HepG2 (cell line): ENCODE measurements around the gene CACNA1D. TPM values are rescaled to one million over a fixed set of nuclear protein-coding genes. Genes with fewer than 3 reads are reported as not detected.

Experiments used
- ATM ChIP-seq: fragments of 450-650 bp; IDR thresholded peaks from 2 replicates; pipeline ENCODE4 v1.7.1; 2017; ENCODE audit warnings: mild to moderate bottlenecking, borderline replicate concordance
- BRCA1 ChIP-seq: sonication (generic); formaldehyde crosslinking; IDR thresholded peaks from 2 replicates; pipeline ENCODE4 v1.4.0; 2020; ENCODE audit warnings: missing genetic modification reagents
- HNRNPH1 ChIP-seq: fragments of 200-400 bp; formaldehyde crosslinking; optimal IDR thresholded peaks from 2 replicates; pipeline ENCODE3; 2017; ENCODE audit warnings: mild to moderate bottlenecking, low read depth, low read length
- HNRNPL ChIP-seq: fragments of 200-400 bp; formaldehyde crosslinking; IDR thresholded peaks from 2 replicates; pipeline ENCODE4 v1.6.1; 2017; ENCODE audit warnings: mild to moderate bottlenecking, low read depth, low read length
- KDM2A ChIP-seq: sonication (generic); formaldehyde crosslinking; IDR thresholded peaks from 2 replicates; pipeline ENCODE4 v1.4.0; 2020; ENCODE audit warnings: low read depth, missing genetic modification reagents, borderline replicate concordance
- NCOR1 ChIP-seq: fragments of 200-600 bp; sonication (generic); IDR thresholded peaks from 2 replicates; pipeline ENCODE4 v1.7.0; 2017; ENCODE audit warnings: antibody characterized with exemption, low read length, borderline replicate concordance
- PLRG1 ChIP-seq: fragments of 450-650 bp; conservative IDR thresholded peaks from 2 replicates; pipeline ENCODE4 v1.6.1; 2016
- RERE ChIP-seq: IDR thresholded peaks from 2 replicates; pipeline ENCODE4 v1.6.1; 2016; ENCODE audit warnings: low read depth, missing genetic modification reagents, missing compliant biosample characterization
- RXRA ChIP-seq: sonication (generic); formaldehyde crosslinking; IDR thresholded peaks from 2 replicates; pipeline ENCODE4 v1.5.1; 2020; ENCODE audit warnings: missing genetic modification reagents
- ZFY ChIP-seq: sonication (generic); formaldehyde crosslinking; IDR thresholded peaks from 2 replicates; pipeline ENCODE4 v1.4.0; 2020; ENCODE audit warnings: missing genetic modification reagents
- ZNF329 ChIP-seq: sonication (generic); formaldehyde crosslinking; IDR thresholded peaks from 2 replicates; pipeline ENCODE4 v1.9.0; 2021; ENCODE audit warnings: low read depth, mild to moderate bottlenecking, missing genetic modification reagents
- ZNF33A ChIP-seq: sonication (generic); formaldehyde crosslinking; IDR thresholded peaks from 2 replicates; pipeline ENCODE4 v1.5.1; 2020; ENCODE audit warnings: missing genetic modification reagents, mild to moderate bottlenecking, moderate library complexity, borderline replicate concordance
- ZNF430 ChIP-seq: sonication (generic); formaldehyde crosslinking; IDR thresholded peaks from 2 replicates; pipeline ENCODE4 v1.9.0; 2021; ENCODE audit warnings: mild to moderate bottlenecking, missing genetic modification reagents
- ZNF619 ChIP-seq: sonication (generic); formaldehyde crosslinking; IDR thresholded peaks from 2 replicates; pipeline ENCODE4 v1.4.0; 2020; ENCODE audit warnings: mild to moderate bottlenecking, missing genetic modification reagents
- ZNF674 ChIP-seq: sonication (generic); formaldehyde crosslinking; IDR thresholded peaks from 2 replicates; pipeline ENCODE4 v1.5.0; 2020; ENCODE audit warnings: low read depth, mild to moderate bottlenecking, missing genetic modification reagents
- ZSCAN30 ChIP-seq: sonication (generic); formaldehyde crosslinking; IDR thresholded peaks from 2 replicates; pipeline ENCODE4 v1.5.0; 2020; ENCODE audit warnings: mild to moderate bottlenecking, missing genetic modification reagents
- polyA plus RNA-seq, 8 experiments: library from polyadenylated mRNA; depleted of rRNA in 3 of 8; stranded (reverse) in 7 of 8; unstranded in 1 of 8; fragments of >200 nt; fragmentation: Illumina TruSeq in 4 of 8; extraction: Trizol in 4 of 8; gene quantifications; 2 replicates each; pipeline versions ENCODE4 v1.2.1 to v1.2.3, GENCODE V29; 2011 to 2016; ENCODE audit warnings: low read depth in 4 of 8, missing spikeins in 1 of 8, mixed read lengths in 1 of 8; ENCODE audit not compliant: insufficient read depth in 1 of 8
- total RNA-seq, 5 experiments: library from RNA; depleted of rRNA; stranded (reverse); fragments of >200 nt; fragmentation: Illumina TruSeq; extraction: Trizol; gene quantifications; 2 replicates each; pipeline ENCODE4 v1.2.3, GENCODE V29; 2016; ENCODE audit warnings: low read depth in 1 of 5
- TF ChIP-seq, protein P1 (sequence below): fragments of 450-650 bp; IDR thresholded peaks from 2 replicates; pipeline ENCODE4 v1.6.1; 2016
- TF ChIP-seq, protein P2 (sequence below): sonication (generic); formaldehyde crosslinking; IDR thresholded peaks from 2 replicates; pipeline ENCODE4 v1.4.0; 2020; ENCODE audit warnings: missing genetic modification reagents
- TF ChIP-seq, protein P3 (sequence below): sonication (generic); formaldehyde crosslinking; IDR thresholded peaks from 2 replicates; pipeline ENCODE4 v1.4.0; 2020; ENCODE audit warnings: missing genetic modification reagents

CACNA1D gene
- total and polyA plus RNA-seq, 2 of the 13 experiments (the other 11 are each of a cell fraction or from before 2014, with no cell fraction given) = 0.26 to 0.38 TPM

DNA sequence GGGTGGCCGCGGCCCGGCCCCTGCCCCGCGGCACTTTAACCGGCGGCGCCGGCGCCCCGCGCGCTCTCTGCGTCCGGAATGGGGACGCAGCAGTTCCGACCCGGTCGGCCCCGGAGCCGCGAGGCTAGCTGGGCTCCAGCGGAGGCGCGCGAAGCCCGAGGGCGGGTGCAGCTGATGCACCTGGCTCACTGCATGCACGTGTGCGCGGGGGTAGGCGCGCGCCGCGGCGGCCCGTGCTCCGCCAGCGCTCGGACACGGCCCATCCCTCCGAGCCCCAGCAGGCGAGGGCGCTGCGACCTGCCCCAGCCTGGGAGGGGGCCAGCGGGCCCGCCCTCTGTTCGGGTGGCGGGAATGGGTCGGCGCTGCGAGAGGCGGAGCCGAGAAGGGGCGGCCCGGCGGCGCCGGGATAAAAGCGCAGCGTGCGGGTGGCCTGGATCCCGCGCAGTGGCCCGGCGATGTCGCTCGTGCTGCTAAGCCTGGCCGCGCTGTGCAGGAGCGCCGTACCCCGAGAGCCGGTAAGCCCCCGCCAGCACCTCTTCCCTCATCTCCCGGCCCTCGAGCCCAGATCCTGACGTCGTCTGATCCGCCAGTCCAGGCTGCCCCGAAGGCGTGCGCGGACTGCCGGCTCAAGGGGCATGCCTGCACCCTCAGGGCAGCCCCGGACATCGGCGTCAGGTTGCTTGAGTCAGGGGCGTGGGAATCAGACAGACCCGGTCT, 351.9 kb downstream of the CACNA1D start, which contains the start of the genes CHDH and IL17RB (continued):
- TF ChIP-seq HNRNPL = no peak
- no peak for TF ChIP-seq RERE
- 0 out of 2 replicates have a peak, but pooled peaks have one; percentile 38 for TF ChIP-seq ZNF33A (CRISPR knock-in tag)
- no peak for TF ChIP-seq PLRG1
- TF ChIP-seq NCOR1 = no peak
- peak; percentile 88 for TF ChIP-seq ZNF430 (CRISPR knock-in tag)
- TF ChIP-seq, protein P1, sequence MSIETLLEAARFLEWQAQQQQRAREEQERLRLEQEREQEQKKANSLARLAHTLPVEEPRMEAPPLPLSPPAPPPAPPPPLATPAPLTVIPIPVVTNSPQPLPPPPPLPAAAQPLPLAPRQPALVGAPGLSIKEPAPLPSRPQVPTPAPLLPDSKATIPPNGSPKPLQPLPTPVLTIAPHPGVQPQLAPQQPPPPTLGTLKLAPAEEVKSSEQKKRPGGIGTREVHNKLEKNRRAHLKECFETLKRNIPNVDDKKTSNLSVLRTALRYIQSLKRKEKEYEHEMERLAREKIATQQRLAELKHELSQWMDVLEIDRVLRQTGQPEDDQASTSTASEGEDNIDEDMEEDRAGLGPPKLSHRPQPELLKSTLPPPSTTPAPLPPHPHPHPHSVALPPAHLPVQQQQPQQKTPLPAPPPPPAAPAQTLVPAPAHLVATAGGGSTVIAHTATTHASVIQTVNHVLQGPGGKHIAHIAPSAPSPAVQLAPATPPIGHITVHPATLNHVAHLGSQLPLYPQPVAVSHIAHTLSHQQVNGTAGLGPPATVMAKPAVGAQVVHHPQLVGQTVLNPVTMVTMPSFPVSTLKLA = no peak
- TF ChIP-seq RXRA (CRISPR knock-in tag) = 0 out of 2 replicates have a peak, but pooled peaks have one; percentile 23
- peak; percentile 68; the same call in 1 of the 2 replicates for TF ChIP-seq BRCA1 (CRISPR knock-in tag)
- TF ChIP-seq, protein P2, sequence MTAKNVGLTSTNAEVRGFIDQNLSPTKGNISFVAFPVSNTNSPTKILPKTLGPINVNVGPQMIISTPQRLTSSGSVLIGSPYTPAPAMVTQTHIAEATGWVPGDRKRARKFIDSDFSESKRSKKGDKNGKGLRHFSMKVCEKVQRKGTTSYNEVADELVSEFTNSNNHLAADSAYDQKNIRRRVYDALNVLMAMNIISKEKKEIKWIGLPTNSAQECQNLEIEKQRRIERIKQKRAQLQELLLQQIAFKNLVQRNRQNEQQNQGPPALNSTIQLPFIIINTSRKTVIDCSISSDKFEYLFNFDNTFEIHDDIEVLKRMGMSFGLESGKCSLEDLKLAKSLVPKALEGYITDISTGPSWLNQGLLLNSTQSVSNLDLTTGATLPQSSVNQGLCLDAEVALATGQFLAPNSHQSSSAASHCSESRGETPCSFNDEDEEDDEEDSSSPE (CRISPR knock-in tag) = peak; percentile 97
- TF ChIP-seq, protein P3, sequence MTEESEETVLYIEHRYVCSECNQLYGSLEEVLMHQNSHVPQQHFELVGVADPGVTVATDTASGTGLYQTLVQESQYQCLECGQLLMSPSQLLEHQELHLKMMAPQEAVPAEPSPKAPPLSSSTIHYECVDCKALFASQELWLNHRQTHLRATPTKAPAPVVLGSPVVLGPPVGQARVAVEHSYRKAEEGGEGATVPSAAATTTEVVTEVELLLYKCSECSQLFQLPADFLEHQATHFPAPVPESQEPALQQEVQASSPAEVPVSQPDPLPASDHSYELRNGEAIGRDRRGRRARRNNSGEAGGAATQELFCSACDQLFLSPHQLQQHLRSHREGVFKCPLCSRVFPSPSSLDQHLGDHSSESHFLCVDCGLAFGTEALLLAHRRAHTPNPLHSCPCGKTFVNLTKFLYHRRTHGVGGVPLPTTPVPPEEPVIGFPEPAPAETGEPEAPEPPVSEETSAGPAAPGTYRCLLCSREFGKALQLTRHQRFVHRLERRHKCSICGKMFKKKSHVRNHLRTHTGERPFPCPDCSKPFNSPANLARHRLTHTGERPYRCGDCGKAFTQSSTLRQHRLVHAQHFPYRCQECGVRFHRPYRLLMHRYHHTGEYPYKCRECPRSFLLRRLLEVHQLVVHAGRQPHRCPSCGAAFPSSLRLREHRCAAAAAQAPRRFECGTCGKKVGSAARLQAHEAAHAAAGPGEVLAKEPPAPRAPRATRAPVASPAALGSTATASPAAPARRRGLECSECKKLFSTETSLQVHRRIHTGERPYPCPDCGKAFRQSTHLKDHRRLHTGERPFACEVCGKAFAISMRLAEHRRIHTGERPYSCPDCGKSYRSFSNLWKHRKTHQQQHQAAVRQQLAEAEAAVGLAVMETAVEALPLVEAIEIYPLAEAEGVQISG = peak; percentile 83
- peak; percentile 90 for TF ChIP-seq ZFY
- TF ChIP-seq HNRNPH1 = no peak
- peak; percentile 80 for TF ChIP-seq ZNF329
- no peak for TF ChIP-seq ZNF619 (CRISPR knock-in tag)
- no peak for TF ChIP-seq ATM
- peak; percentile 85; the same call in 1 of the 2 replicates for TF ChIP-seq KDM2A
- no peak for TF ChIP-seq ZSCAN30 (CRISPR knock-in tag)
- peak; percentile 91; the same call in 1 of the 2 replicates for TF ChIP-seq ZNF674 (CRISPR knock-in tag)
